GM18951 (cell line): ENCODE results near the gene AMN.

Source experiments
- POLR2A ChIP-seq: IDR thresholded peaks from 4 replicates; pipeline ENCODE4 v1.6.1; 2011; ENCODE audit warnings: mild to moderate bottlenecking; ENCODE audit not compliant: insufficient read length, insufficient read depth; ENCODE audit errors: extremely low read depth
- in situ Hi-C: fragments of 300-500 bp; cut with MboI; formaldehyde crosslinking; loops from one replicate; pipeline ENCODE4 v1.12.0; 2022; ENCODE audit warnings: low sequenced_read_pairs, mixed read lengths, inconsistent platforms; ENCODE audit not compliant: unreplicated experiment

The AMN gene

DNA sequence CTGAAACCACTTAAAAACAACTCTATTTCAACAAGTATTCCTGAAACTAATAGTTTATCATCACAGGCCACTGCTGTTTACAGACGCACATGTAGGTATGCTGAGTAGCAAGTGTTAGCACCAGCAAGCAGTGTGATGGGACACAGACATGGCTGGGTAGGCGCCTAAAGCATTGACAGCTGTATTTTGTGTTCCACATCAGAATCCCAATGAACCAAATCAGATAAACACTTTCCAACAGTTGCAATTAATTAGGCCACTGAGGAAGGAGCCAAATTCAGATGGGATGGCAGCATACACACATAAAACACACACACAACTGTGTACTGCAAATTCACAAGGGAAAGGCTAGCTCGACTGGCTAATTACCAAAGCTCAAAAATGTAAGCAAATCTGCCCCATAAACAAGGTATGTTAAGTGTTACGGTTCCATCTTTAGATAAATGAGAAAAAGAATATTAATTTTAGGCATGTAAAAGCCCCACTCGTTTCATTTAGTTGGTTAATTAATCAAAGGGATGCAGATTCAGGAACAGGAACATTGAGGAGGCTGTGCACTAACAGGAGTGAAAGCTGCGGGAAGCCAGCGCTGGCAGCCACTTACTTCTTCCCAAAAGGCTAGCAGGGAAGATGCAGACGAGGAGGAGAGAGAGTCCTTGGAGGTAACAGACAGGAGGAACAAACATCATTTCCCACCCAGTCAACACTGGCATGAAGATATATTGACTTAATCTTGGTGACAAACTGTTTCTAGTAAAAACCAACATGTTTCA is 33.4 kb downstream of the AMN start:
- in situ Hi-C loops: no loop called here
- no peak for TF ChIP-seq POLR2A

DNA sequence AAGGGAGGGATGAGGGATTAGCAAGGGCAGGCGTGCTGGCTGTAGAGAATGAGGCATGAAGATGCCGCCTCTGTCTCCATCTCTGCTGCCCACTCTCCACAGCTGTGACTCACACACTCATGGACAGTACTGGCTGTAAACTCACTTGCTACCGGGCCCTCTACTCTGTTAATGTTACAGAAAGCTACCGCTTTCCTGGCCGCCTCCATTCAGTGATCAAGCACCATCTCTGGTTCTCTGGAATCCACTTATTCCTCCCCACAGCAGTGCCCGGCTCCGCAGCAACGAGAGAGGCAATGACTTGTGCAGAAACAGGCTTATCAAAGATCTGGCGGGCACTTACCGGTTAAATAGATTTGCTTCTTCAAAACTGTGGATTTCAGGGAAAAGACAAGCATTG is 34.8 kb downstream of the AMN start:
- in situ Hi-C loops: no loop called here
- no peak for TF ChIP-seq POLR2A

- in situ Hi-C loops: no loop called here
These were observed 36.0 kb downstream of the AMN start for GRCh38 chr14:102958461-102958860.

DNA sequence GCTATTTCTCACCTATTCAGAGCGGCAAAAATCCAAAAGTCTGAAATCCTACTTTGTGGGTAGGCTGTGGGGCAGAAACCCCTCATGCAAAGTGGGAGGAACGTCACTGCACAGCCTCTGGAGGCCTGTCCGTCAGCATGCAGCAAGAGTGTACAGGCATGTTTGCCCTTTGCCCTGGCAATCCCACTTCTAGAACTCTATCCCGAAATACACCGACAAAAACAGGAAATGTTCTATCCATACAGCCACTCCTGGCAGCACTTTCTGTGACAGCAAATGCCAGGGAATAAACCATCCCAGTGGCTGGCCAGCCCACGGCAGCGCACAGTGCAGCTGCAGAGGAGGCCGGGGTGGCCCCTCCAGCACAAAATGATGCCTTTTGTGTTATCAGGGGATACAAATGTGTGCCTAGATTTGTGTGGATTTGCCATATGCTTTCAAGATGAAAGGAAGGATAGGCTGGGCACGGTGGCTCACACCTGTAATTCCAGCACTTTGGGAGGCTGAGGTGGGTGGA is 39.7 kb downstream of the AMN start:
- no peak for TF ChIP-seq POLR2A

More at GRCh38 chr14:102958461-102958860, 36.0 kb downstream of the AMN start:
- no peak for TF ChIP-seq POLR2A

DNA sequence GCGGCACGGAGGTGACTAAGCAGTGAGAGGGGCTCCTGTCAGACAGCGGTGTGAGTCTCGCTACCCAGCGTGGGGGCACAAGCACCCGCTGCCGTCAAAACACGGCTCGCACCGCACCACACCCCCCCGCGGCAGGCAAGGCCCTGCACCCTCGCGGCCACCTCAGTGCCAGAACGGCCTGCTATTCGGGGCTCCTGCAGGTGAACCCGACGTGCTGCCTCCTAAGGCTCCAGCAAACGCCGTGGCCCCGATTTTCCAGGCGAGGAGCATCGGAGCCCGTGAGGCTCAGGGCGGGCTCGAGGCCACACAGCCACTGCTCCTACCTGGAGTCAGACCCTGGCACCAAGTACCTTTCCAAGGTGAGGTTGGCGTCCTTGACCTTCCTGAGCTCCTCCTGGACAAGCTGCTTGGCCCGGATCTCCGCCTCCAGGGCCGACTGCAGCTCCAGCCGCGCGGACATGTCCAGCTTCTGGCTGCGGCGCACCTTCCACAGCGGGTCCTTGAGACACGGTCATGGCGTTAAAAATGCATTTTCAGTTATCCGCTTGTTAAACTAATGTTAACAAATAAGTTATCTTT is 41.8 kb downstream of the AMN start:
- in situ Hi-C loops: no loop called here
- TF ChIP-seq POLR2A: no peak

More for the DNA sequence above, 39.7 kb downstream of the AMN start:
- in situ Hi-C loops: no loop called here

DNA sequence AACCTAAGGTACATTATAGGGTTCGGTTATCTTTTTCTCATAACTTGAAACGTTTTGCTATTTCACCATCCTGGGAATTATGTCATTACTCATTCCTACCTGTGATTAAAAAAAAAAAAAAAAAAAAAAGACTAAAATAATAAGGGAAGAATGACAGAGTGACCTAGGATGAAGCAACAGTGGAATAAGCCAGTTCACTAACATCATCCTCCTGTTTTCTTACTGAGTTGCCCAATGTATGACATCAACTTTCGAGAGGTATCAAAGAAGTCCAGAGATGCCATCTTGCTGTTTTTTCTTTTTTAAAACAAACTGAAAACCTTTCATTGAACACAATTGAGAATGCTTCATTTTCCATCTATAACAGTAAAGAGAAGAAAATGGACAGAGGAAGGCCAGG is 42.8 kb downstream of the AMN start:
- in situ Hi-C loops: no loop called here
- no peak for TF ChIP-seq POLR2A

DNA sequence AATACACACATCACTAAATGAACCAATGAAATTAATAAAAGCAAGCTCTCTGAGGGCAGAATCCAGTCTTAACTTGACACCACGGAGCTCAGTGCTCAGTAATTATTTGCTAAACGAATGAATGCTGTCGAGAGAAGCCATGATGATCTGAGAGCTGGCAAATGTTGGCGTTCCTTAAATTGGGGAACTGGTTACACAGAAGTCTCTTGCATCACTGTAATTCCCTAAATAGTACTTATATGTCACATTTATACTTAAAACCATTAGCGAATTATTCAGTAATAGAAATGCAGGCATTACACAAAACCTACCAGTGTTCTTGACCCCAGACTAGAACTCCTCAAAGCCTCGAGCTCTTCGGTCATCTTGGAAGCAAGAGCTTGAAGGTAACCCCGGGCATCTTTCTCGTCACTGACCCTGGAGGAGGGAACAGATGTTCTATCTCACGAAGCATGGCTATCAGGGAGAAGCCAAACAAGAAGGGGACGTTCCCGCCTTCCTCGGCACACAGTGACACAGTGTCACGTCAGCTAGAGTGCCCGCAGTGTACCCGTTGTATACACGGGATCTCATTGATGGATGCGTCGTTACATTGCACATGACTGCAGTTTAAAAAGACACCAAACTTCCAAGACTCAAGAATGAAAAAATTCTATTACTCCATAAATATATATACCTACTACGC is 43.6 kb downstream of the AMN start:
- in situ Hi-C loops: no loop called here
- TF ChIP-seq POLR2A: no peak

DNA sequence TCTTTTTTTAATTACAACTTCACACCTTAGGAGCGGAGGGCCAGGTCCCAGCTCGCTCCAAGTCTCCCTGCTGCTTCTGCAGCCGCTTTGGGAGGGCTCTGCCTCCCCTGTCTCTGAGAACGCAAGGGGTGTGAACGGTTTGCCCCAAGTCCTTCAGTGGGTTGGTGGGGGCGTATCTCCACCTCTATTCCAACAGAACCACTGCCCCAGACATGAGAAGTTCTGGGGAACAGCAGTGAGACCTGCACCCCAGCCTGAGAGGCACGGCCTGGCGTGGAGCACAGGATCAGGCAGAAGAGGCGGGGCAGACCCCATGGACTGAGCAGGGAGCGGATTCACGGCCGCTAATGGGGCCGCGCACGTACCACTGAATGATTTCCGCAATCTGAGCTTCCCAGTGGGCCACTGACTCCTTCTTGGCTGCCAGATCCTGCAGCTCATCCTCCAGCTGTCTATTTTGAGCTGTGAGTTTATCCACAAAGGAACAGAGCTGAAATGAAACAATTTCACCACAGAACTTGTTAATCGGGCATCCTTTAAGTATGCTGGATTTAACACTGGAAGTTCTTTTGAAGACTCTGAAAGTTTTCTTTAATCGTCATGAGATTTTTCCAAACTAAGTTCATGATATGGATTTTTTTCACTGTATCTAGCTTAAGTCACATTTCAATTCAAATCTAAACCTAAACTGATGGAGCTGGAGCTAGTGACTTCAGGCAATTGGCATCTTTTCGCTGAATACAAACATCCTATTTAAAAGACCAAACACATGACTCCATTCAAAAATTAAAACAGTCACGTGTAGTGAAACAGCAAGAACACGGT is 44.4 kb downstream of the AMN start:
- in situ Hi-C loops: no loop called here
- no peak for TF ChIP-seq POLR2A

GRCh38 chr14:102967506-102967795 is 45.0 kb downstream of the AMN start:
- in situ Hi-C loops: no loop called here
- TF ChIP-seq POLR2A: no peak

DNA sequence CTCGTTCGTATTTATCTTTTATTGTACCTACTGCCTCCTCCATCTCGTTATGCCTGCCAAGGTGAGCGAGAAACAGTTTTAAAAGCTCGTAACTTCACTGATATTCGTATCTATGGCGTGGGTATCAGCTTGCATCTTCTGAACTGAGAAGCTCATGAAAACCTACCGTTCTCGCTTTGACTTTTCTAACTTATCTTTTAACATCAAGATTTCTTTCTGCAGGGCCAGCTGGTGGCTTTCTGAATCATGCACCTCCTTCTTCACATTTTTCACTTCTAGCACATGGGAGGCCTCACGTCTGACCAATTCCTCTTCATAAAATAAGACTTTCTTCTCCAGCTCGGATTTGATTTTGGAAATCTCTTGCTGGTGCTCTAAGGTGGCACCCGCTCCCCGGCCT is 45.8 kb downstream of the AMN start:
- in situ Hi-C loops: no loop called here

GRCh38 chr14:102969060-102969791 is 46.8 kb downstream of the AMN start:
- no peak for TF ChIP-seq POLR2A
- in situ Hi-C loops: no loop called here

More for the DNA sequence above, 45.8 kb downstream of the AMN start:
- no peak for TF ChIP-seq POLR2A

GRCh38 chr14:102969901-102970300 is 47.4 kb downstream of the AMN start:
- no peak for TF ChIP-seq POLR2A
- in situ Hi-C loops: no loop called here
